ENCODE results near the gene LGALS3BP. TPM values are rescaled to one million over a fixed set of nuclear protein-coding genes. Genes with fewer than 3 reads are reported as not detected.

LGALS3BP gene
- total and polyA plus RNA-seq, 2 of the 4 experiments (the other 2 are of a cell fraction) = 33.7 to 273 TPM

DNA sequence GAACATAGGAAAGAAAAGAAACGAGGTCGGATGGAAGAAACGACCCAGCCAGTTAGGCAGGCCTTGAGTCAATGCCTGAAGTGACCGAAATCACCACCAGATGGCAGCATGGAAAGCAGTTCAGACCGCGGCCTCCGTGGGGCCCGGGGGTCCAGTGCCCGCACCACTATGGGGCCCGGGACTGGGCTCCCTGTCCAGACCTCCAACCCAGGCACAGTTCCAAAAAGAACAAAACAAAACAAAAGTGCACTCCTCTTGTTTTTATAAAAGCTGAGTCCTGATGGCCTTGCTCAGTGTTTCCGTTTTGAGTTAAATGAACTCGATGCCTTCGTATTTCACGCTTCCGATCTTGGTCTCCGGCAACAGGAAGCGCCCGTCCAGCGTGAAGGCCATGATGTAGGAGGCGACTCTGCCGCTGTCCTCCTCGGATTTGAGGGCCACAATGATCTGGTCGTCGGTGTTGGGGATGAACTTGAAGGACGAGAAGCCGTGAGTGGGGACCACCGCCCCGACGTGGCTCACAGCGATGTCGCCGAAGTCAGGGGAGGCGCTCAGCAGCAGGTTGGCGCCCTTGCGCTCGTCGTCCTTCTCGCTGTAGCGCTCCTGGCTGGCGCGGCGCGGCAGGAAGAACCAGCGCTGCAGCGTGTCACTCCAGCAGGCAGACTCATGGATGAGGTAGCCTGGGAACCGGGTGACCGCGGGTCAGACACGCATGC lies 13.7 kb upstream of the LGALS3BP start:
- H2AK9ac ChIP-seq (replicated peaks; ENCODE audit: low read depth, low read length, poor library complexity) = no peak overlapping the region
- no peak overlapping the region for H2BK120ac ChIP-seq (ENCODE audit: low read depth, low read length)
- no peak overlapping the region for H4K5ac ChIP-seq (ENCODE audit: low read depth, low read length)
- 0 out of 2 replicates have a peak overlapping the region, but pooled peaks have one; percentile 55 for H3K9ac ChIP-seq (ENCODE audit: low read depth, low read length)
- H3K36me3 ChIP-seq (ENCODE audit: control insufficient read depth, insufficient read depth, low read length) = peaks cover 67% of the 10 kb centered on the region
- dilution Hi-C loops (cut with HindIII; ENCODE audit: low sequenced_read_pairs, unreplicated experiment) = no loop called here
- intact Hi-C loops (cut with micrococcal nuclease) = no loop called here
- H4K91ac ChIP-seq (ENCODE audit: insufficient read depth, low read depth, low read length) = no peak overlapping the region
- TF ChIP-seq POLR2A (IDR thresholded peaks at IDR 0.05; ENCODE audit: low read depth, low read length) = no peak
- no peak for TF ChIP-seq RCOR1 (IDR thresholded peaks at IDR 0.05; ENCODE audit: insufficient replicate concordance, low read length)
- no peak for TF ChIP-seq NFE2L2 (IDR thresholded peaks at IDR 0.05; ENCODE audit: low read depth, low read length)
- TF ChIP-seq BHLHE40 (IDR thresholded peaks at IDR 0.05; ENCODE audit: low read depth, low read length) = no peak
- no peak for TF ChIP-seq CEBPB (IDR thresholded peaks at IDR 0.05; ENCODE audit: low read depth, low read length)
- peak; percentile 55 for TF ChIP-seq SMC3 (IDR thresholded peaks at IDR 0.05; ENCODE audit: low read depth, low read length)
- TF ChIP-seq, protein P1, sequence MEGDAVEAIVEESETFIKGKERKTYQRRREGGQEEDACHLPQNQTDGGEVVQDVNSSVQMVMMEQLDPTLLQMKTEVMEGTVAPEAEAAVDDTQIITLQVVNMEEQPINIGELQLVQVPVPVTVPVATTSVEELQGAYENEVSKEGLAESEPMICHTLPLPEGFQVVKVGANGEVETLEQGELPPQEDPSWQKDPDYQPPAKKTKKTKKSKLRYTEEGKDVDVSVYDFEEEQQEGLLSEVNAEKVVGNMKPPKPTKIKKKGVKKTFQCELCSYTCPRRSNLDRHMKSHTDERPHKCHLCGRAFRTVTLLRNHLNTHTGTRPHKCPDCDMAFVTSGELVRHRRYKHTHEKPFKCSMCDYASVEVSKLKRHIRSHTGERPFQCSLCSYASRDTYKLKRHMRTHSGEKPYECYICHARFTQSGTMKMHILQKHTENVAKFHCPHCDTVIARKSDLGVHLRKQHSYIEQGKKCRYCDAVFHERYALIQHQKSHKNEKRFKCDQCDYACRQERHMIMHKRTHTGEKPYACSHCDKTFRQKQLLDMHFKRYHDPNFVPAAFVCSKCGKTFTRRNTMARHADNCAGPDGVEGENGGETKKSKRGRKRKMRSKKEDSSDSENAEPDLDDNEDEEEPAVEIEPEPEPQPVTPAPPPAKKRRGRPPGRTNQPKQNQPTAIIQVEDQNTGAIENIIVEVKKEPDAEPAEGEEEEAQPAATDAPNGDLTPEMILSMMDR (conservative IDR thresholded peaks at IDR 0.05; ENCODE audit: low read depth, low read length) = peak; percentile 57
- TF ChIP-seq RAD21 (IDR thresholded peaks at IDR 0.05; ENCODE audit: low read length) = peak; percentile 48
- no peaks in the 10 kb centered on the region for H3K9me3 ChIP-seq (ENCODE audit: control insufficient read depth, insufficient read depth, low read length)
- peak; percentile 87 for ATAC-seq (ENCODE audit: low read depth)
- no peak overlapping the region for H3K27ac ChIP-seq (ENCODE audit: insufficient read depth, low read length)
- H2AK5ac ChIP-seq (ENCODE audit: low read depth, low read length) = no peak overlapping the region
- no peak overlapping the region for H2AFZ ChIP-seq (replicated peaks; ENCODE audit: low read length, poor library complexity)
- BruUV-seq (replicated peaks) = no TSS peak
- no peaks in the 10 kb centered on the region for H3K9me1 ChIP-seq (ENCODE audit: insufficient read depth, low read length)
- H3K23ac ChIP-seq (ENCODE audit: low read depth, low read length) = no peak overlapping the region
- no peak overlapping the region for H3K14ac ChIP-seq (replicated peaks; ENCODE audit: low read depth, low read length)
- H2BK5ac ChIP-seq (ENCODE audit: low read depth, low read length, poor library complexity, severe bottlenecking) = no peak overlapping the region
- H3K79me1 ChIP-seq (ENCODE audit: low read depth in 1 of 2, low read length in 2 of 2) = peaks cover 22 to 50% of the 10 kb centered on the region in 2 experiments
- peaks cover 27% of the 10 kb centered on the region for H4K20me1 ChIP-seq (ENCODE audit: insufficient read depth, low read length)
- ChIA-PET POLR2A (ENCODE audit: unreplicated experiment) (no interaction called here), CTCF (interaction anchor here (0.7 kb wide), 1 partner anchor 417 kb away, joined by 3 read pairs; no protein-coding TSS in a partner anchor)
- no peak overlapping the region for H3K56ac ChIP-seq (ENCODE audit: extremely low read depth, insufficient read depth, low read length)
- H3K27me3 ChIP-seq (ENCODE audit: control insufficient read depth, insufficient read depth, low read length) = no peaks in the 10 kb centered on the region
- H3K4me1 ChIP-seq (ENCODE audit: control insufficient read depth, insufficient read depth, low read length) = no peaks in the 10 kb centered on the region
- 80% methylated on average over 33 of the region's 49 CpGs; no CpG with 5 or more reads in 1 of the 2 experiments for WGBS, 2 experiments (ENCODE audit: extremely low coverage in 2 of 2, insufficient read length in 1 of 2)
- H3K4ac ChIP-seq (ENCODE audit: low read depth, low read length) = no peak overlapping the region
- no peak overlapping the region for H4K8ac ChIP-seq (ENCODE audit: low read depth in 2 of 2, low read length in 2 of 2)
- in situ Hi-C loops (cut with MboI; ENCODE audit: low sequenced_read_pairs) = no loop called here
- peak; percentile 41 for DNase-seq
- H2BK15ac ChIP-seq (ENCODE audit: low read depth, low read length) = no peak overlapping the region
- no peak overlapping the region for H3K4me2 ChIP-seq (ENCODE audit: low read depth, low read length)
- H2BK20ac ChIP-seq (ENCODE audit: low read depth, low read length) = no peak overlapping the region
- no peak overlapping the region for H3K18ac ChIP-seq (ENCODE audit: low read depth, low read length)
- no peak overlapping the region for H3K4me3 ChIP-seq (ENCODE audit: insufficient read depth, low read depth, low read length)
